HepG2 (cell line): ENCODE measurements around the gene HES3. TPM values are rescaled to one million over a fixed set of nuclear protein-coding genes. Genes with fewer than 3 reads are reported as not detected.

Experiments
- ATAC-seq: fragments of 200-7000 bp; cut with Tn5 transposase; 3 replicates; pipeline ENCODE4 v1.9.1; 2020; ENCODE audit warnings: mild to moderate bottlenecking, moderate library complexity
- BruUV-seq: library from RNA; stranded (reverse); fragments of 400-500 nt; replicated peaks from 2 replicates; lab custom pipeline; 2021; lab: Mats Ljungman, UMichigan
- CTCF ChIA-PET: fragments of 300-600 bp; formaldehyde crosslinking; extraction: SDS; loops from one replicate; lab custom pipeline; 2021; ENCODE audit warnings: low total read pairs, inconsistent platforms, low intra/inter-chr PET ratio; lab: Yijun Ruan, JAX
- POLR2A ChIA-PET: fragments of 350-600 bp; sonication (Branson Sonifier 250); formaldehyde crosslinking; loops from one replicate; lab custom pipeline; 2020; ENCODE audit warnings: antibody characterized with exemption, inconsistent platforms; lab: Yijun Ruan, JAX
- DNase-seq: peaks from one replicate; pipeline ENCODE4 v3.0.0-alpha.2; 2015; ENCODE audit warnings: low spot score
- FAIRE-seq: peaks from 3 replicates; lab custom pipeline; 2011; peaks lifted over from hg19 to GRCh38; lab: Jason Lieb, UNC
- H2AFZ ChIP-seq: one replicate; pipeline ENCODE4 v1.6.1; 2011; ENCODE audit warnings: low read length, inconsistent platforms
- H3K27ac ChIP-seq: fragments of 300-600 bp; 3 replicates; pipeline ENCODE4 v1.8.0; 2011; ENCODE audit warnings: mixed run types, mild to moderate bottlenecking, mixed read lengths, low read length, inconsistent platforms; ENCODE audit not compliant: insufficient read depth; ENCODE audit errors: extremely low read length
- H3K27me3 ChIP-seq, 2 experiments: fragments of 200-600 bp in 1 of 2; 2 replicates in 1 of 2; 3 replicates in 1 of 2; pipeline versions ENCODE4 v1.6.0 to v1.8.0; 2011; ENCODE audit warnings: low read length in 2 of 2, mild to moderate bottlenecking in 2 of 2, moderate library complexity in 2 of 2, inconsistent platforms in 1 of 2; ENCODE audit not compliant: insufficient read depth in 2 of 2, control insufficient read depth in 1 of 2
- H3K36me3 ChIP-seq, 2 experiments: fragments of 200-600 bp in 1 of 2; replicated peaks in 1 of 2; 2 replicates in 1 of 2; 3 replicates in 1 of 2; pipeline versions ENCODE4 v1.5.1 to v1.8.0; 2011; ENCODE audit warnings: low read length in 2 of 2, inconsistent platforms in 1 of 2; ENCODE audit not compliant: insufficient read depth in 2 of 2, control insufficient read depth in 1 of 2
- H3K4me1 ChIP-seq: 2 replicates; pipeline ENCODE4 v1.5.1; 2012; ENCODE audit warnings: low read length, inconsistent platforms; ENCODE audit not compliant: insufficient read depth
- H3K4me2 ChIP-seq: 2 replicates; pipeline ENCODE4 v1.6.0; 2011; ENCODE audit warnings: low read depth, low read length, inconsistent platforms
- H3K4me3 ChIP-seq, 3 experiments: fragments of 200-600 bp in 1 of 3; sonication (generic), shearing (Covaris generic) in 1 of 3; replicated peaks in 1 of 3; 2 replicates each; pipeline ENCODE4 v1.5.1; 2011 to 2016; ENCODE audit warnings: low read length in 3 of 3, inconsistent platforms in 2 of 3, low read depth in 2 of 3, mild to moderate bottlenecking in 2 of 3, control low read depth in 1 of 3, mixed read lengths in 1 of 3; ENCODE audit not compliant: insufficient read depth in 1 of 3
- H3K79me2 ChIP-seq: one replicate; pipeline ENCODE4 v1.6.1; 2011; ENCODE audit warnings: low read length, inconsistent platforms; ENCODE audit not compliant: insufficient read depth
- H3K9ac ChIP-seq: 2 replicates; pipeline ENCODE4 v1.6.0; 2011; ENCODE audit warnings: mild to moderate bottlenecking, low read depth, low read length, inconsistent platforms; ENCODE audit not compliant: insufficient read depth
- H3K9me3 ChIP-seq: 2 replicates; pipeline ENCODE4 v1.5.1; 2012; ENCODE audit warnings: mild to moderate bottlenecking, low read length
- H4K20me1 ChIP-seq: 2 replicates; pipeline ENCODE4 v1.6.0; 2011; ENCODE audit warnings: inconsistent platforms, mild to moderate bottlenecking, low read length, moderate library complexity; ENCODE audit not compliant: insufficient read depth
- GRHL1 ChIP-seq: sonication (generic); formaldehyde crosslinking; conservative IDR thresholded peaks from 2 replicates; pipeline ENCODE4 v1.8.0; 2022; ENCODE audit warnings: missing genetic modification reagents
- HNF4A ChIP-seq: sonication (generic); formaldehyde crosslinking; IDR thresholded peaks from 2 replicates; pipeline ENCODE4 v1.4.0; 2020; ENCODE audit warnings: missing genetic modification reagents
- RXRA ChIP-seq: sonication (generic); formaldehyde crosslinking; IDR thresholded peaks from 2 replicates; pipeline ENCODE4 v1.5.1; 2020; ENCODE audit warnings: missing genetic modification reagents
- ZNF503 ChIP-seq: sonication (generic); formaldehyde crosslinking; IDR thresholded peaks from 2 replicates; pipeline ENCODE4 v1.4.0; 2020; ENCODE audit warnings: missing genetic modification reagents
- ZNF629 ChIP-seq: sonication (generic); formaldehyde crosslinking; conservative IDR thresholded peaks from 2 replicates; pipeline ENCODE4 v1.5.0; 2020; ENCODE audit warnings: missing genetic modification reagents
- ZNF639 ChIP-seq: conservative IDR thresholded peaks from 2 replicates; pipeline ENCODE4 v1.6.1; 2018; ENCODE audit warnings: missing genetic modification reagents
- WGBS: methylation state at CpG from one replicate; pipeline ENCODE4 v1.1.6; 2017; ENCODE audit warnings: low lambda C conversion rate; 5-methylcytosine and 5-hydroxymethylcytosine counted together
- in situ Hi-C: cut with HindIII; loops from 2 replicates; pipeline ENCODE4 v1.10.0; 2017; ENCODE audit warnings: low pct_unique_long_range_greater_than_20kb; ENCODE audit not compliant: extremely low pct_ligation_motif_present
- intact Hi-C: fragments of 100-400 bp; cut with micrococcal nuclease; formaldehyde crosslinking; loops from one replicate; pipeline ENCODE4 v1.10.0; 2022; ENCODE audit not compliant: unreplicated experiment
- polyA plus RNA-seq, 8 experiments: library from polyadenylated mRNA; depleted of rRNA in 3 of 8; stranded (reverse) in 7 of 8; unstranded in 1 of 8; fragments of >200 nt; fragmentation: Illumina TruSeq in 4 of 8; extraction: Trizol in 4 of 8; gene quantifications; 2 replicates each; pipeline versions ENCODE4 v1.2.1 to v1.2.3, GENCODE V29; 2011 to 2016; ENCODE audit warnings: low read depth in 4 of 8, missing spikeins in 1 of 8, mixed read lengths in 1 of 8; ENCODE audit not compliant: insufficient read depth in 1 of 8
- total RNA-seq, 5 experiments: library from RNA; depleted of rRNA; stranded (reverse); fragments of >200 nt; fragmentation: Illumina TruSeq; extraction: Trizol; gene quantifications; 2 replicates each; pipeline ENCODE4 v1.2.3, GENCODE V29; 2016; ENCODE audit warnings: low read depth in 1 of 5

Gene HES3
- total and polyA plus RNA-seq, 2 of the 13 experiments (the other 11 are each of a cell fraction or from before 2014, with no cell fraction given) = not detected

DNA sequence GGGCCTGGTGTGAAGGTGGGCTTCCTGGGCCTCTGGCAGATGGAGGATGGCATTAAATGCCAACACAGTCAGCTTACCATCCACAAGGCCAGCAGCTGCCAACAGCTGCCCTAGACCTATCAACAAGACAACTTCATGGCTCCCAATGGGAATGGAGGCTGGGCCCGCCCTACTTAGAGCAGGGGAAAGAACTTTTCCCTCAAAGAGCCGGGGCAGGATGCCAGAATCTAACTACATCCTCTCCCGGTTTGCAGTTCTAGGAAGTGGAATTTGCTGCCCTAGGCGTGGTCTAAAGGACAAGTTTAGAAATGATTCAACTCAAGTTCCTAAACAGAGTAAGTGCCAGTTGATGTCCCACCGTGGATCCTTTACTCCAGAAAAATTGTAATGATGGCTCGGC lies 21.3 kb upstream of the HES3 start (continued):
- TF ChIP-seq ZNF503 (no peak), GRHL1 (CRISPR knock-in tag) (no peak), ZNF639 (CRISPR knock-in tag) (no peak), RXRA (CRISPR knock-in tag) (no peak)

DNA sequence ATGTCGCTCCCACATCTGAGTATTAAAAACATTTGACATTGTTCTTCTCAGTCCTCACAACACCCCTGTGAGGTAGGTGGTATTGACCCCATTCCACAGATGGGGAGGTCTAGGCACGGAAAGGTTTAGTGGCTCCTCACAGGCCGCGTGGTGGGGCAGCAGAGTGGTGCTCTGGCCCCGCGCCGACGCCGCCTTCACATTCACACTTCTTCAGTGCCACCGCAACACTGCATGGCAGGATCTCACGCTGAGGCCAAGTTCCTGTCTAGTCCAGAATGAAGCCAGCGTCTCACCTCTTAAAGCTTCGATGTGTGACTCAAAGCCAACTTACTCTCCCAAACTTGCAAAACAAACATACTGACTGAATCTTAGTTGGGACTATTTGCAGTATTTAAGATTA lies 20.4 kb upstream of the HES3 start:
- peaks cover 7 to 45% of the 10 kb centered on the region in 2 experiments; a peak in 4 of 5 replicates for H3K36me3 ChIP-seq
- intact Hi-C loops (no loop called here), in situ Hi-C loops (no loop called here)
- H2AFZ ChIP-seq = no peak overlapping the region
- no peaks in the 10 kb centered on the region for H4K20me1 ChIP-seq
- no peak overlapping the region for H3K27ac ChIP-seq
- CTCF ChIA-PET = no interaction called here
- ATAC-seq (no peak), FAIRE-seq (no peak), DNase-seq (no peak)
- H3K4me2 ChIP-seq = no peak overlapping the region
- POLR2A ChIA-PET = interaction anchor here (1.3 to 1.6 kb wide), 2 partner anchors 15 to 17 kb away, joined by 3 read pairs; no protein-coding TSS in a partner anchor
- WGBS = 99% methylated on average over 13 of the region's 13 CpGs
- TF ChIP-seq HNF4A (no peak), ZNF629 (CRISPR knock-in tag) (0 out of 2 replicates have a peak, but pooled peaks have one; percentile 22)
- TF ChIP-seq, all 625 proteins: peak for 1
- H3K4me3 ChIP-seq = no peak overlapping the region
- H3K4me1 ChIP-seq = no peaks in the 10 kb centered on the region
- no peaks in the 10 kb centered on the region for H3K27me3 ChIP-seq
- H3K9ac ChIP-seq = no peak overlapping the region
- H3K79me2 ChIP-seq = no peaks in the 10 kb centered on the region
- TSS peak; percentile 58 for BruUV-seq
- no peaks in the 10 kb centered on the region for H3K9me3 ChIP-seq
